ENCODE measurements around the gene TMEM63A. TPM values are rescaled to one million over a fixed set of nuclear protein-coding genes. Genes with fewer than 3 reads are reported as not detected.

Gene TMEM63A
- total RNA-seq, 1 experiment from 2014 or later: 115 TPM

DNA sequence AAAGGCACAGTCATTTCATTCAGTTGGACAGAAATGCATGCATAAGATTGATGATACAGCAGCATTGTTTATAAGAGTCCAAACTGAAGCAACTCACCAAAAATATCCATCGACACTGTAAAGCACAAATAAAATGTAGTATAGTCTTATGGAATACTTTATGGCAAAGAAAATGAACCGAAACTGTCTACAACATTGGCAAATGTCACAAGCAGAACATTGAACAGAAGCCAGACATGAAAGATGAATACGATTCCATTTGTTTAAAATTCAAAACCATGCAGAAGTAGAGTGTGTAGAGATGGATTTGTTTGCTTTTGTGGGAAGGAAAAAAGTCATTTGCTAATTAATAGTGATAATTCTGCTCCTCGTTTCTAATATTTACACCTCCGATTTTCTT is 14.3 kb upstream of the TMEM63A start:
- BruUV-seq (replicated peaks): no TSS peak
- Histone ChIP-seq H4K20me1 (ENCODE audit: insufficient read depth) (no peaks in the 10 kb centered on the region), H3K36me3 (ENCODE audit: low read depth) (no peaks in the 10 kb centered on the region), H3K27me3 (ENCODE audit: insufficient read depth, low read depth) (no peaks in the 10 kb centered on the region), H3K27ac (no peak overlapping the region; the same call in 1 of the 2 replicates), H3K4me3 (no peak overlapping the region), H3K79me2 (ENCODE audit: low read depth) (no peaks in the 10 kb centered on the region), H3F3A (ENCODE audit: insufficient read depth, low read depth) (peaks cover 18% of the 10 kb centered on the region; the same call in 1 of the 2 replicates), H3K9me2 (ENCODE audit: insufficient read depth) (no peaks in the 10 kb centered on the region), H3K4me1 (replicated peaks; ENCODE audit: insufficient read depth) (peaks cover 19% of the 10 kb centered on the region), H2AFZ (no peak overlapping the region), H3K4me2 (peak overlapping the region; percentile 48; the same call in 1 of the 2 replicates), H3K9me3 (ENCODE audit: insufficient read depth, low read depth) (no peaks in the 10 kb centered on the region)
- CTCF ChIA-PET: no interaction called here
- no peak for DNase-seq
- intact Hi-C loops (cut with micrococcal nuclease; ENCODE audit: unreplicated experiment): no loop called here
- TF ChIP-seq, protein P1, sequence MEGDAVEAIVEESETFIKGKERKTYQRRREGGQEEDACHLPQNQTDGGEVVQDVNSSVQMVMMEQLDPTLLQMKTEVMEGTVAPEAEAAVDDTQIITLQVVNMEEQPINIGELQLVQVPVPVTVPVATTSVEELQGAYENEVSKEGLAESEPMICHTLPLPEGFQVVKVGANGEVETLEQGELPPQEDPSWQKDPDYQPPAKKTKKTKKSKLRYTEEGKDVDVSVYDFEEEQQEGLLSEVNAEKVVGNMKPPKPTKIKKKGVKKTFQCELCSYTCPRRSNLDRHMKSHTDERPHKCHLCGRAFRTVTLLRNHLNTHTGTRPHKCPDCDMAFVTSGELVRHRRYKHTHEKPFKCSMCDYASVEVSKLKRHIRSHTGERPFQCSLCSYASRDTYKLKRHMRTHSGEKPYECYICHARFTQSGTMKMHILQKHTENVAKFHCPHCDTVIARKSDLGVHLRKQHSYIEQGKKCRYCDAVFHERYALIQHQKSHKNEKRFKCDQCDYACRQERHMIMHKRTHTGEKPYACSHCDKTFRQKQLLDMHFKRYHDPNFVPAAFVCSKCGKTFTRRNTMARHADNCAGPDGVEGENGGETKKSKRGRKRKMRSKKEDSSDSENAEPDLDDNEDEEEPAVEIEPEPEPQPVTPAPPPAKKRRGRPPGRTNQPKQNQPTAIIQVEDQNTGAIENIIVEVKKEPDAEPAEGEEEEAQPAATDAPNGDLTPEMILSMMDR (conservative IDR thresholded peaks at IDR 0.05): no peak
- POLR2A ChIA-PET (ENCODE audit: unreplicated experiment): interaction anchor here (0.9 kb wide), 1 partner anchor 13 kb away, joined by 7 read pairs; no protein-coding TSS in a partner anchor

GRCh38 chr1:225892307-225892706 is 10.1 kb upstream of the TMEM63A start:
- DNase-seq: no peak
- Histone ChIP-seq H3K79me2 (ENCODE audit: low read depth) (no peaks in the 10 kb centered on the region), H3K4me2 (no peak overlapping the region), H3K9me2 (ENCODE audit: insufficient read depth) (no peaks in the 10 kb centered on the region), H3K4me3 (no peak overlapping the region), H4K20me1 (ENCODE audit: insufficient read depth) (no peaks in the 10 kb centered on the region), H2AFZ (no peak overlapping the region), H3F3A (ENCODE audit: insufficient read depth, low read depth) (peaks cover 15% of the 10 kb centered on the region; the same call in 1 of the 2 replicates), H3K9me3 (ENCODE audit: insufficient read depth, low read depth) (no peaks in the 10 kb centered on the region), H3K4me1 (replicated peaks; ENCODE audit: insufficient read depth) (peaks cover 10% of the 10 kb centered on the region), H3K27me3 (ENCODE audit: insufficient read depth, low read depth) (no peaks in the 10 kb centered on the region), H3K36me3 (ENCODE audit: low read depth) (no peaks in the 10 kb centered on the region), H3K27ac (no peak overlapping the region)
- ChIA-PET CTCF (no interaction called here), POLR2A (ENCODE audit: unreplicated experiment) (interaction anchor here (0.7 kb wide), 2 partner anchors 10 to 55 kb away, joined by 3 read pairs; no protein-coding TSS in a partner anchor)
- no TSS peak for BruUV-seq (replicated peaks)
- no peak for TF ChIP-seq EZH2 (IDR thresholded peaks at IDR 0.05; ENCODE audit: low read depth)
- TF ChIP-seq, protein P1 (conservative IDR thresholded peaks at IDR 0.05): no peak
- intact Hi-C loops (cut with micrococcal nuclease; ENCODE audit: unreplicated experiment): no loop called here

GRCh38 chr1:225891229-225891972 is 9.2 kb upstream of the TMEM63A start:
- intact Hi-C loops (cut with micrococcal nuclease; ENCODE audit: unreplicated experiment): no loop called here
- Histone ChIP-seq H3F3A (ENCODE audit: insufficient read depth, low read depth) (peaks cover 17% of the 10 kb centered on the region; the same call in 1 of the 2 replicates), H3K4me3 (no peak overlapping the region), H3K9me3 (ENCODE audit: insufficient read depth, low read depth) (no peaks in the 10 kb centered on the region), H3K36me3 (ENCODE audit: low read depth) (no peaks in the 10 kb centered on the region), H4K20me1 (ENCODE audit: insufficient read depth) (no peaks in the 10 kb centered on the region), H2AFZ (no peak overlapping the region), H3K27me3 (ENCODE audit: insufficient read depth, low read depth) (no peaks in the 10 kb centered on the region), H3K4me2 (no peak overlapping the region), H3K79me2 (ENCODE audit: low read depth) (no peaks in the 10 kb centered on the region), H3K27ac (no peak overlapping the region), H3K9me2 (ENCODE audit: insufficient read depth) (no peaks in the 10 kb centered on the region), H3K4me1 (replicated peaks; ENCODE audit: insufficient read depth) (peaks cover 8% of the 10 kb centered on the region)
- DNase-seq: no peak
- no TSS peak for BruUV-seq (replicated peaks)
- ChIA-PET CTCF (no interaction called here), POLR2A (ENCODE audit: unreplicated experiment) (interaction anchor here (0.7 kb wide), 1 partner anchor 54 kb away, joined by 3 read pairs; no protein-coding TSS in a partner anchor)
- TF ChIP-seq, protein P1 (conservative IDR thresholded peaks at IDR 0.05): no peak
- no peak for TF ChIP-seq EZH2 (IDR thresholded peaks at IDR 0.05; ENCODE audit: low read depth)

Measured in PC-9 (cell line).